ENCODE results near the gene SCFD2. TPM values are rescaled to one million over a fixed set of nuclear protein-coding genes. Genes with fewer than 3 reads are reported as not detected.

Gene SCFD2
- polyA plus RNA-seq, 1 donor from 2014 or later, result 17.2 TPM

GRCh38 chr4:52824603-52825459 is 541.0 kb downstream of the SCFD2 start:
- Mint-ChIP-seq H3K4me3 (peak overlapping the region in 1 of 4 donors; percentile 39), H3K27ac (no peak overlapping the region), H3K4me1 (peaks cover 0 to 2% (median 0%) of the 10 kb centered on the region in 3 donors), H3K9me3 (peaks cover 0 to 2% (median 0%) of the 10 kb centered on the region in 3 donors), H3K36me3 (no peaks in the 10 kb centered on the region), H3K27me3 (no peaks in the 10 kb centered on the region)

- Mint-ChIP-seq H3K36me3 (no peaks in the 10 kb centered on the region), H3K4me1 (peaks cover 0 to 2% (median 0%) of the 10 kb centered on the region in 3 donors), H3K9me3 (peaks cover 0 to 2% (median 0%) of the 10 kb centered on the region in 3 donors), H3K27ac (no peak overlapping the region), H3K4me3 (no peak overlapping the region), H3K27me3 (no peaks in the 10 kb centered on the region)
Measured at GRCh38 chr4:52824270-52824602, 541.6 kb downstream of the SCFD2 start.

GRCh38 chr4:52823702-52824092 is 542.2 kb downstream of the SCFD2 start:
- H3K9me3 Mint-ChIP-seq, result peaks cover 0 to 2% (median 0%) of the 10 kb centered on the region in 3 donors
- no peaks in the 10 kb centered on the region for H3K36me3 Mint-ChIP-seq
- no peak overlapping the region for H3K4me3 Mint-ChIP-seq
- peaks cover 0 to 2% (median 0%) of the 10 kb centered on the region in 3 donors for H3K4me1 Mint-ChIP-seq
- H3K27me3 Mint-ChIP-seq, result no peaks in the 10 kb centered on the region
- no peak overlapping the region for H3K27ac Mint-ChIP-seq

Other genes starting within 250 kb of the SCFD2 start
- 63.4 TPM for gene FIP1L1, start 11.6 kb upstream of the SCFD2 start, polyA plus RNA-seq
- gene LNX1, start 225.4 kb upstream of the SCFD2 start, polyA plus RNA-seq, result 0.53 TPM